HL-60 (cell line): ENCODE data around the gene PNPO.

ENCODE experiments used
- GABPA ChIP-seq: IDR thresholded peaks from 2 replicates; pipeline ENCODE4 v1.6.1; 2012; ENCODE audit warnings: low read depth
- POLR2AphosphoS5 ChIP-seq: IDR thresholded peaks from 2 replicates; pipeline ENCODE4 v1.6.1; 2012; ENCODE audit warnings: low read depth
- SPI1 ChIP-seq: IDR thresholded peaks from 2 replicates; pipeline ENCODE4 v1.6.1; 2012; ENCODE audit warnings: low read depth, mild to moderate bottlenecking, borderline replicate concordance
- TF ChIP-seq, protein P1 (sequence below): IDR thresholded peaks from one replicate; pipeline ENCODE4 v1.5.1; 2011; ENCODE audit warnings: low read length, control low read depth, inconsistent platforms; ENCODE audit not compliant: insufficient read depth
- TF ChIP-seq, protein P2 (sequence below): IDR thresholded peaks from 2 replicates; pipeline ENCODE4 v1.6.1; 2012; ENCODE audit warnings: low read depth; ENCODE audit not compliant: insufficient replicate concordance

DNA sequence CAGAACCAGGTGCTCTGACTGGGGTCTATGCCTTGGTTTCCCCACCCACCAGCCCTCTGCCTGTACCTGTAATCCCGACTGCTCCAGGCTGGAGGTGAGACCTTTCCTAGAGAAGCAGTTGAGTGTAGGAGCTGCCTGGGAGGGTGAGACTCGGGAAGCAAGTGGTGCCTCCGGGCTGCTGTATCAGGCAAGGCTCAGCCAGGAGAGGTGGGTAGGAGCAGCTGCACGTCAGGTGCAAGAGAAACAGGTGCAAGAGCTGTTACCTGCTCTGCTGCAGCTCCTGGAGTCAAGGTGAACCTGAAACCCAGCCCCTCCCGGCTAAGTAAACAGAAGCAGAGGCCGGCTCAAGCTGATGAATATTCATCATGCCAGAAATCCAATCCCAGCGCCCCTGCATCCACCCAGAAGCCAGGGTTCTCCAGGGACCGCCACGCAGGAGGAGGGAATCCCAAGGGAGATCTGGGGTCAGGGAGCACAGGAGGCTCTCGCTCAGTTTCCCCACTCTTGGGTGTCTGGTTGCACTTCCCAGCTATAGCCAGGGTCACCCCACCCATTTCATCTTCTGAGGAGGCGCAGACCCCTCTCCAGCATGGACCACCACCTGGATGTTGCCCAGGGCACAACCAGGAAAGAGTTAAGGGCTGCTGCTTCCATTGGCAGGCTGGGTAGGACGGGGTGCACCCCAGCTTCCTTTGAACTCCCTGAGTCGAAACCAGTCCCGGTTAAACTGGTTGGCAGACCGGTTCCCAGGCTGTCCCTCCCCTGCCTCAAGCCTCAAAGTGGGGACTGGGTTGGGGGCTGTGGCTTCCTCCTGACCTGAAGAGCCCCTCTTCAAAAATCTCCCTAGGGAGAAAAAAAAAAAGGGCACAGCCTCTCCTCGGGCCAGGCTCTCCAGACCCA is 16.5 kb downstream of the PNPO start, which contains the start of gene PRR15L:
- TF ChIP-seq, protein P1, sequence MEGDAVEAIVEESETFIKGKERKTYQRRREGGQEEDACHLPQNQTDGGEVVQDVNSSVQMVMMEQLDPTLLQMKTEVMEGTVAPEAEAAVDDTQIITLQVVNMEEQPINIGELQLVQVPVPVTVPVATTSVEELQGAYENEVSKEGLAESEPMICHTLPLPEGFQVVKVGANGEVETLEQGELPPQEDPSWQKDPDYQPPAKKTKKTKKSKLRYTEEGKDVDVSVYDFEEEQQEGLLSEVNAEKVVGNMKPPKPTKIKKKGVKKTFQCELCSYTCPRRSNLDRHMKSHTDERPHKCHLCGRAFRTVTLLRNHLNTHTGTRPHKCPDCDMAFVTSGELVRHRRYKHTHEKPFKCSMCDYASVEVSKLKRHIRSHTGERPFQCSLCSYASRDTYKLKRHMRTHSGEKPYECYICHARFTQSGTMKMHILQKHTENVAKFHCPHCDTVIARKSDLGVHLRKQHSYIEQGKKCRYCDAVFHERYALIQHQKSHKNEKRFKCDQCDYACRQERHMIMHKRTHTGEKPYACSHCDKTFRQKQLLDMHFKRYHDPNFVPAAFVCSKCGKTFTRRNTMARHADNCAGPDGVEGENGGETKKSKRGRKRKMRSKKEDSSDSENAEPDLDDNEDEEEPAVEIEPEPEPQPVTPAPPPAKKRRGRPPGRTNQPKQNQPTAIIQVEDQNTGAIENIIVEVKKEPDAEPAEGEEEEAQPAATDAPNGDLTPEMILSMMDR = no peak
- TF ChIP-seq, protein P2, sequence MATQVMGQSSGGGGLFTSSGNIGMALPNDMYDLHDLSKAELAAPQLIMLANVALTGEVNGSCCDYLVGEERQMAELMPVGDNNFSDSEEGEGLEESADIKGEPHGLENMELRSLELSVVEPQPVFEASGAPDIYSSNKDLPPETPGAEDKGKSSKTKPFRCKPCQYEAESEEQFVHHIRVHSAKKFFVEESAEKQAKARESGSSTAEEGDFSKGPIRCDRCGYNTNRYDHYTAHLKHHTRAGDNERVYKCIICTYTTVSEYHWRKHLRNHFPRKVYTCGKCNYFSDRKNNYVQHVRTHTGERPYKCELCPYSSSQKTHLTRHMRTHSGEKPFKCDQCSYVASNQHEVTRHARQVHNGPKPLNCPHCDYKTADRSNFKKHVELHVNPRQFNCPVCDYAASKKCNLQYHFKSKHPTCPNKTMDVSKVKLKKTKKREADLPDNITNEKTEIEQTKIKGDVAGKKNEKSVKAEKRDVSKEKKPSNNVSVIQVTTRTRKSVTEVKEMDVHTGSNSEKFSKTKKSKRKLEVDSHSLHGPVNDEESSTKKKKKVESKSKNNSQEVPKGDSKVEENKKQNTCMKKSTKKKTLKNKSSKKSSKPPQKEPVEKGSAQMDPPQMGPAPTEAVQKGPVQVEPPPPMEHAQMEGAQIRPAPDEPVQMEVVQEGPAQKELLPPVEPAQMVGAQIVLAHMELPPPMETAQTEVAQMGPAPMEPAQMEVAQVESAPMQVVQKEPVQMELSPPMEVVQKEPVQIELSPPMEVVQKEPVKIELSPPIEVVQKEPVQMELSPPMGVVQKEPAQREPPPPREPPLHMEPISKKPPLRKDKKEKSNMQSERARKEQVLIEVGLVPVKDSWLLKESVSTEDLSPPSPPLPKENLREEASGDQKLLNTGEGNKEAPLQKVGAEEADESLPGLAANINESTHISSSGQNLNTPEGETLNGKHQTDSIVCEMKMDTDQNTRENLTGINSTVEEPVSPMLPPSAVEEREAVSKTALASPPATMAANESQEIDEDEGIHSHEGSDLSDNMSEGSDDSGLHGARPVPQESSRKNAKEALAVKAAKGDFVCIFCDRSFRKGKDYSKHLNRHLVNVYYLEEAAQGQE = no peak
- TF ChIP-seq POLR2AphosphoS5 = no peak
- no peak for TF ChIP-seq SPI1
- no peak for TF ChIP-seq GABPA
